GM10248 (cell line): Measurements from ENCODE around the gene JADE2.
"Not testable (repeated sequence)": the region's sequence is repeated elsewhere in the genome, so short reads cannot be mapped to it uniquely, and the experiment has no call there.

Experiments
- CTCF ChIA-PET: fragments of 300-600 bp; sonication (Branson Sonifier 250); formaldehyde crosslinking; extraction: SDS; loops from one replicate; lab custom pipeline; 2021; ENCODE audit warnings: antibody characterized with exemption; lab: Yijun Ruan, JAX
- POLR2A ChIA-PET: fragments of 350-650 bp; sonication (Branson Sonifier 250); formaldehyde crosslinking; extraction: SDS; loops from one replicate; lab custom pipeline; 2020; ENCODE audit warnings: antibody characterized with exemption; lab: Yijun Ruan, JAX
- DNase-seq: peaks from one replicate; pipeline ENCODE4 v3.0.0; 2012; ENCODE audit errors: extremely low spot score
- TF ChIP-seq, protein P1 (sequence below): IDR thresholded peaks from 2 replicates; pipeline ENCODE4 v1.5.1; 2012; ENCODE audit warnings: mild to moderate bottlenecking, low read depth; ENCODE audit errors: extremely low read depth, missing control alignments, control extremely low read depth

JADE2 gene

DNA sequence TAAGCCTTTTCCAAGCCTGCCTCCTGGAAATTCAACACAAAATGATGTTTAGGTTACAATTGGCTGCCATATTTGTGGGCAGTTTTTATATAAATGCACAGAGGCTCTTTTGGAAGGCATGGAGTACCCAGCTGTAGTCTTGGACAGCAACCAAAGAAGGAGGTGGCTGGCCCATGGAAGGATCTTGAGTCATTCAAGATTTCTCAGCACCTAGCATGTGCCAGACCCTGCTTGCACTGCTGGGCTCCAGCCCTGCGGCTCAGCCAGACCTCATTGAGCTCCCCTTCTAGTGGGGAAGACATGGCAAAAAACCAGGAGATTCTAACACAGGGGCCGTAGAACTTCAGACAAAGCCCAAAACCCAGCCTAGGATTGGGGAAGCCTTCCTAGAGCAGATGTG, 22.1 kb downstream of the JADE2 start:
- ChIA-PET CTCF (interaction anchor here (0.8 to 14.6 kb wide), 4 partner anchors 13 to 40 kb away, joined by 3 to 143 read pairs (median 36); partner anchors contain the start of gene JADE2), POLR2A (interaction anchor here (0.5 to 0.9 kb wide), 2 partner anchors 114 to 371 kb away, joined by 4 read pairs; partner anchors contain the start of gene SKP1)
- TF ChIP-seq, protein P1, sequence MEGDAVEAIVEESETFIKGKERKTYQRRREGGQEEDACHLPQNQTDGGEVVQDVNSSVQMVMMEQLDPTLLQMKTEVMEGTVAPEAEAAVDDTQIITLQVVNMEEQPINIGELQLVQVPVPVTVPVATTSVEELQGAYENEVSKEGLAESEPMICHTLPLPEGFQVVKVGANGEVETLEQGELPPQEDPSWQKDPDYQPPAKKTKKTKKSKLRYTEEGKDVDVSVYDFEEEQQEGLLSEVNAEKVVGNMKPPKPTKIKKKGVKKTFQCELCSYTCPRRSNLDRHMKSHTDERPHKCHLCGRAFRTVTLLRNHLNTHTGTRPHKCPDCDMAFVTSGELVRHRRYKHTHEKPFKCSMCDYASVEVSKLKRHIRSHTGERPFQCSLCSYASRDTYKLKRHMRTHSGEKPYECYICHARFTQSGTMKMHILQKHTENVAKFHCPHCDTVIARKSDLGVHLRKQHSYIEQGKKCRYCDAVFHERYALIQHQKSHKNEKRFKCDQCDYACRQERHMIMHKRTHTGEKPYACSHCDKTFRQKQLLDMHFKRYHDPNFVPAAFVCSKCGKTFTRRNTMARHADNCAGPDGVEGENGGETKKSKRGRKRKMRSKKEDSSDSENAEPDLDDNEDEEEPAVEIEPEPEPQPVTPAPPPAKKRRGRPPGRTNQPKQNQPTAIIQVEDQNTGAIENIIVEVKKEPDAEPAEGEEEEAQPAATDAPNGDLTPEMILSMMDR, result no peak
- DNase-seq, result no peak

DNA sequence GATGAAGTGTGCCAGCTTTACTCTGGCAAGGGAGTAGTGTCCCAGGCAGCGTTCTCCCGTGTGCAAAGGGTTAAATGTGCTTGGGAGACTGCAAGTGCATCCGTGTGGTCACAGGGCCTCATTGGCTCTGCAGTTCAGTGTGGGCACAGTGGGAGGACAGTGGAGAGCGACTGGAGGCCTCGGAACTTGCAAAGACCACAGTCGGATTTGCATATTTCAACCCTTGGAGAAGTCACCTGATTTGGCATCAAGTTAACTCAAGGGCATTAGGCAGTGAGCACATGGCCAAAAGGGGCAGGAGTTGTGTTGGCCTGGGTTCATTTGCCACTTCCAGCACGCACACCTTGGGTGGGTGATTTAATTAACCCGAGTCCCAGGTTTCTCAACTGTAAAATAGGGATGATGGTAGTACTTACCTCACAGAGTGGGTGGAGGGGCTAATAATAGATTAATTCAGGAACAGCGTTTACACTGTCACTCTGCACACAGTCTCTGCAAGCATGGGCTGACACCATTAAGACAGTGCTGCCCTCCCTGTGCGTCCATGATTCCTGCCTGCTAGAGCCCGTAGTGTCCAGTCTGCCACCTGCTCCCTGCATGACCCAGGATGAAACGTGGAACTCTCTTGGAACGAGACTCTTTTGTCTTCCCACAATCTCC, 22.7 kb downstream of the JADE2 start:
- TF ChIP-seq, protein P1, result no peak
- POLR2A ChIA-PET, result no interaction called here
- DNase-seq, result no peak
- CTCF ChIA-PET, result interaction anchor here (1.1 to 14.6 kb wide), 4 partner anchors 14 to 30 kb away, joined by 6 to 143 read pairs (median 36); partner anchors contain the start of gene JADE2

DNA sequence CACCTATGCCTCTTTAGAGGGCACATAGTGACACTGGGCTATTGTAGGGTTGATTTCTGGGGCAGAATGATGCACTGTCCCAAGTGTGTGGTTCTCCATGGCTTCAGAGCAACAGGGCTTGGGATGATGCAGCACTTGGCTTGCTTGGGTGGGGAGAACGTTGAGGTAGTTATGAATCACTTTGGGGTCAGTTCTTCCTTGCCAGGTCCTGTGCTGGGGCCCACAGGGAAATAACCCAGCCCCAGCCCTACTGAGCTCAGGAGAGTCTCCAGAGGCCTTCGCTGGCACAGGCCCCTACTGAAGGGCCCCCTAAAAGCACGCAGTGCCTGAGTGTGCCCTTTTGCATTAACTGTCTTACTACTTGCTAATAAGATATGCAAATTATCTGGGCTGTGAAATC, 24.2 kb downstream of the JADE2 start:
- POLR2A ChIA-PET, result no interaction called here
- CTCF ChIA-PET, result interaction anchor here (1.3 kb wide), 1 partner anchor 22 kb away, joined by 5 read pairs; no protein-coding TSS in a partner anchor
- DNase-seq, result no peak

DNA sequence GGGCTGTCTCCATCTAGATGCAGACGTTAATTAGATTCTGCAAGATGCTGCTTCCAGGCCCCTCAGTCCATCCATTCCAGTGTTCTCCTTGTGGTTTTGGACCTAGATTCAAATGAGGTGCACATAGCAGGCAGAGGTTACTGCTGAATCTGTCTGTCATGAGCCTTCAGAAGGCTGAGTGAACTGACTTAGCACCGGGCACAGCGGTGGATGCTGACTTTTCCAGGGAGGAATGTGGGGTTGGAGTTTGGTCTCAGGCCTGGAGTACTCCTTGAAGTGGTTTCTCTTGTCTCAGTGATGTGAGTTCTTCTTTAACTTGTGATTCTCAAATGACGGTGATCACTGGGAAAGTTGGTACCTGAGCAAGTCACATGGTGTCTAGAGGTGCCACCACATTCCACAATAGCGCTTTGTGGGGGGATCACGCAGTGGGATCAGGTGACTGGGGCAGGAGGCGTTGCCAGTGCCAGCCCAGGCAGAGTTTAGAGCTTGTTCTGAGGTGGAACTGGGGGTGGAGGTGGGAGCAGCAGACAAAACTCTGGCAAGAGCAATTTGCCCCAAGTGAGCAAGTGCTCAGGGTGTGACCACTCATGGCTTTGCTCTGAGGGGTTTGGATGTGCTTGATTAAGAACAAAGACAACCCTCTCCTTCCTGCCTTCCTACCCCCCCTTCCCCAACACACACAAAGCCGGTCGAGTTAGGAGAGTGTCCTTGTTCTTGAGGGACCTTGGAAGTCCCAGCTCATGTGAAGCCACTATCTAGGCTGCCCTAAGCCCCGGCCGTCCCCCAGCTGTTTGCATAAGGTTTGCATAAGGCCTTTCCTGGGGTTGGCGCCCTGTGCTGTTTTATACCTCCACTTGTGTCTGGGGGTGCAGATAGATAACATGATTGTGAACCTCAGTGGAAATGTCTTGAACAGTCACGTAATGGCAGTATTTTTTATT, 25.1 kb downstream of the JADE2 start:
- TF ChIP-seq, protein P1, result no peak
- ChIA-PET POLR2A (no interaction called here), CTCF (interaction anchor here (1.2 to 1.3 kb wide), 2 partner anchors 16 to 23 kb away, joined by 5 to 6 read pairs; no protein-coding TSS in a partner anchor)
- DNase-seq, result no peak

More for the DNA sequence above, 24.2 kb downstream of the JADE2 start:
- TF ChIP-seq, protein P1, result no peak

DNA sequence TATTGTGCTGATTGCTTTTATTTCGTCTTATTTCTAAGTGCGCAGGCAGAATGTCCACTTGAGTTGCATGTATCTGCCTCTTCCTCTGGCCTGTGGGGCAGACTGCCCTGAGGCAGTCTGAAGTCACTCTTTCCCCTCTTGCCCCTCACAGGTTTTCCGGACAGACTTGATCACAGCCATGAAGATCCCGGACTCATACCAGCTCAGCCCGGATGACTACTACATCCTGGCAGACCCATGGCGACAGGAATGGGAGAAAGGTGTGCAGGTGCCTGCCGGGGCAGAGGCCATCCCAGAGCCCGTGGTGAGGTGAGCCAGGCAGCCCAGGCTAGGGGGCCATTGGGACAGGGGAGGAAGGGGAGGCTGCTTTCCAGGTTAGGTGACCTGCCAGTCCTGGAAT, 26.4 kb downstream of the JADE2 start:
- ChIA-PET POLR2A (no interaction called here), CTCF (interaction anchor here (1.3 to 1.7 kb wide), 2 partner anchors 10 to 35 kb away, joined by 3 to 4 read pairs; no protein-coding TSS in a partner anchor)
- TF ChIP-seq, protein P1, result no peak
- DNase-seq, result no peak

DNA sequence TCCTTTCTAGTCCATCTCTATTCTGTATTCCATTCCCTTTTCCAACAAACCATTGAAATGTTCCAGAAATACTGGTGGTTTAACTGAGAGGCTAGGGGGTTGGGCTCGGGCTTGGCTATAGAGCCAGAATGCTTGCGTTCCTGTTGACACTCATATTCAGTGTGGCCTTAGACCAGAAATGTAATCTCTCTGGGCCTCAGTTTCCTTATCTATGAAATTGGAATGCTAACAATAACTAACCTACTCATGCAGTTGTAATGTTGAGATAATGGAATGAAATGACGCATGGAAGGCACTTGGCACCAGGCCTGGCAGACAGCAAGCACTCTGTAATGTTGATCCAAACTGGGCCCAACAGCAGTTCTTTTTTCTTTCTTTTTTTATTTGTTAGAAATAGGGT, 26.8 kb downstream of the JADE2 start:
- TF ChIP-seq, protein P1, result no peak
- DNase-seq, result no peak
- ChIA-PET CTCF (interaction anchor here (1.3 to 1.7 kb wide), 2 partner anchors 10 to 35 kb away, joined by 3 to 4 read pairs; no protein-coding TSS in a partner anchor), POLR2A (no interaction called here)

DNA sequence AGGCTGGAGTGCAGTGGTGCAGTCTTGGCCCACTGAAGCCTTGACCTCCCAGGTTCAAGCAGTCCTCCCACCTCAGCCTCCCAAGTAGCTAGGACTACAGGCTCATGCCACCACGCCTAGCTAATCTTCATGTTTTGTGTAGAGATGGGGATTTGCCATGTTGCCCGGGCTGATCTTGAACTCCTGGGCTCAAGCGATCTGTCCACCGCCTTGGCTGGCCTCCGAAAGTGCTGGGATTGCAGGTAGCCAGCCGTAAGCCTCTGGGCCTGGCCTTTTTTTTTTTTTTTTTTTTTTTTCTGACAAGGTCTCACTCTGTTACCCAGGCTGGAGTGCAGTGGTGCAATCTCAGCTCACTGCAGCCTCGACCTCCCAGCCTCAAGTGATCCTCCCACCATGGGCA, 27.2 kb downstream of the JADE2 start:
- DNase-seq, POLR2A ChIA-PET: not testable (repeated sequence)
- CTCF ChIA-PET, result interaction anchor here (1.3 to 1.7 kb wide), 2 partner anchors 11 to 35 kb away, joined by 3 to 4 read pairs; no protein-coding TSS in a partner anchor
